PC-3 (cell line): Measurements from ENCODE around the gene HACD3.

Source experiments
- CTCF ChIP-seq: fragments of 300-600 bp; sonication (generic); conservative IDR thresholded peaks from 2 replicates; pipeline ENCODE4 v1.5.1; 2017; ENCODE audit warnings: antibody characterized with exemption, low read depth, mild to moderate bottlenecking, low read length
- EZH2 ChIP-seq: fragments of 300-600 bp; sonication (generic); IDR thresholded peaks from one replicate; pipeline ENCODE4 v1.6.1; 2017; ENCODE audit warnings: antibody characterized with exemption, mild to moderate bottlenecking, low read length; ENCODE audit not compliant: unreplicated experiment
- EZH2phosphoT487 ChIP-seq: fragments of 300-600 bp; sonication (generic); IDR thresholded peaks from 2 replicates; pipeline ENCODE4 v1.6.1; 2018; ENCODE audit warnings: mild to moderate bottlenecking, antibody characterized with exemption, low read length, borderline replicate concordance

GRCh38 chr15:65576664-65577063 lies 46.4 kb downstream of the HACD3 start:
- no peak for TF ChIP-seq CTCF
- no peak for TF ChIP-seq EZH2
- no peak for TF ChIP-seq EZH2phosphoT487
